Measurements from ENCODE around the gene TTI1.

DNA sequence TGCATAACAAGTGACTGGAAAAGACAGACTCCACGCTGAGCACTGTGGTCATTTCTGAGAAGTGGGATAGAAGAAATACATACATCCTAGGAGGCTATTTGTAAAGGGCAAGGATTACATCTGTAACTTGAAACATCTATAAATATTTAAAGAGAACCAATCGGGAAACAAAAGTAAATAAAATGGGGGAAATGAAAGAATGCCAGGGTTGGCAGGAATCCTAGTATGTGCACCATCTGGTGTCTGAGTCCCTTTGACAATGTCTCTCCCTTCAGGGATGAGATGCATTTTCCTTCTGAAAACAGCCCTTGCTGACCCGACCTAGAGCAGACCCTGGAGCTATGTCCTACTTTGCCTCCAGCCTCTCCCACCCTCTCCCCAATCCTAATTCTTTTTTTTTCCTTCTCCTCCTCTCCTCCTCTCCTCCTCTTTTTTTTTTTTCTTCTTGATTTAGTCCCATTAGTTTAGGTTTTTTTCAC is 77.1 kb downstream of the TTI1 start:
- TF ChIP-seq CTCF (IDR thresholded peaks at IDR 0.05) (no peak), POLR2A (IDR thresholded peaks at IDR 0.05) (no peak)

Data from prostate gland (tissue), 2 donors.